ENCODE measurements around the gene FBXO47. TPM values are rescaled to one million over a fixed set of nuclear protein-coding genes. Genes with fewer than 3 reads are reported as not detected.
"Not testable (repeated sequence)": the region's sequence is repeated elsewhere in the genome, so short reads cannot be mapped to it uniquely, and the experiment has no call there.

The FBXO47 gene
- total RNA-seq, 4 donors from 2014 or later: 0.26 TPM; not detected in 3

GRCh38 chr17:38916771-38917170, 50.4 kb downstream of the FBXO47 start:
- peaks cover 42 to 71% (median 51%) of the 10 kb centered on the region in 4 donors for H3K4me1 ChIP-seq
- H3K27me3 ChIP-seq: no peaks in the 10 kb centered on the region
- H3K9me3 ChIP-seq: no peaks in the 10 kb centered on the region
- H3K27ac ChIP-seq (replicated peaks in 1 of 4): no peak overlapping the region
- no peak overlapping the region for H3K4me3 ChIP-seq
- intact Hi-C loops (cut with DNase I): no loop called here
- DNase-seq (ENCODE audit: extremely low spot score): peak; percentile 77
- peaks cover 32 to 73% (median 71%) of the 10 kb centered on the region in 4 donors for H3K36me3 ChIP-seq
- WGBS: 83% methylated on average over 8 of the region's 8 CpGs
- TF ChIP-seq EP300 (IDR thresholded peaks at IDR 0.05) (no peak), CTCF (IDR thresholded peaks at IDR 0.05) (no peak), POLR2AphosphoS5 (IDR thresholded peaks at IDR 0.05) (no peak), POLR2A (IDR thresholded peaks at IDR 0.05; ENCODE audit: low read depth) (no peak)

GRCh38 chr17:38915639-38915995, 51.6 kb downstream of the FBXO47 start:
- H3K4me3 ChIP-seq: no peak overlapping the region
- no peak for TF ChIP-seq POLR2A (IDR thresholded peaks at IDR 0.05; ENCODE audit: low read depth)
- TF ChIP-seq EP300 (IDR thresholded peaks at IDR 0.05): no peak
- no peak for TF ChIP-seq CTCF (IDR thresholded peaks at IDR 0.05)
- 82% methylated on average over 6 of the region's 7 CpGs for WGBS
- H3K27me3 ChIP-seq: no peaks in the 10 kb centered on the region
- intact Hi-C loops (cut with DNase I): no loop called here
- H3K36me3 ChIP-seq: peaks cover 32 to 81% (median 79%) of the 10 kb centered on the region in 4 donors
- no peaks in the 10 kb centered on the region for H3K9me3 ChIP-seq
- peaks cover 35 to 70% (median 48%) of the 10 kb centered on the region in 4 donors for H3K4me1 ChIP-seq
- DNase-seq (ENCODE audit: extremely low spot score): no peak
- H3K27ac ChIP-seq (replicated peaks in 1 of 4): no peak overlapping the region

GRCh38 chr17:38914741-38915638, 52.2 kb downstream of the FBXO47 start:
- peaks cover 32 to 78% (median 74%) of the 10 kb centered on the region in 4 donors for H3K36me3 ChIP-seq
- H3K9me3 ChIP-seq: no peaks in the 10 kb centered on the region
- peaks cover 28 to 63% (median 42%) of the 10 kb centered on the region in 4 donors for H3K4me1 ChIP-seq
- H3K27ac ChIP-seq (replicated peaks in 1 of 4): no peak overlapping the region
- intact Hi-C loops (cut with DNase I): no loop called here
- peak; percentile 87 for DNase-seq (ENCODE audit: extremely low spot score)
- no peak for TF ChIP-seq CTCF (IDR thresholded peaks at IDR 0.05)
- TF ChIP-seq POLR2A (IDR thresholded peaks at IDR 0.05; ENCODE audit: low read depth): no peak
- TF ChIP-seq POLR2AphosphoS5 (IDR thresholded peaks at IDR 0.05): no peak
- no peaks in the 10 kb centered on the region for H3K27me3 ChIP-seq
- WGBS: 79% methylated on average over 14 of the region's 20 CpGs
- H3K4me3 ChIP-seq: no peak overlapping the region

GRCh38 chr17:38912221-38912813, 54.9 kb downstream of the FBXO47 start:
- Histone ChIP-seq H3K4me3 (no peak overlapping the region), H3K4me1 (peaks cover 41 to 71% (median 55%) of the 10 kb centered on the region in 4 donors), H3K36me3 (peaks cover 19 to 58% (median 53%) of the 10 kb centered on the region in 4 donors), H3K9me3 (no peaks in the 10 kb centered on the region), H3K27me3 (no peaks in the 10 kb centered on the region), H3K27ac (replicated peaks in 1 of 4) (peak overlapping the region; percentile 28 to 69 (median 60))
- TF ChIP-seq POLR2A (IDR thresholded peaks at IDR 0.05; ENCODE audit: low read depth) (no peak), EP300 (IDR thresholded peaks at IDR 0.05) (no peak), POLR2AphosphoS5 (IDR thresholded peaks at IDR 0.05) (peak; percentile 61 to 66)
- intact Hi-C loops (cut with DNase I): no loop called here
- no peak for DNase-seq (ENCODE audit: extremely low spot score)
- 65% methylated on average over 13 of the region's 13 CpGs for whole genome bisulfite sequencing

GRCh38 chr17:38911731-38912081, 55.5 kb downstream of the FBXO47 start:
- H3K4me3 ChIP-seq; H3K27me3 ChIP-seq; DNase-seq (ENCODE audit: extremely low spot score); intact Hi-C loops (cut with DNase I); H3K9me3 ChIP-seq: not testable (repeated sequence)
- WGBS: 87% methylated on average over 8 of the region's 8 CpGs
- H3K27ac ChIP-seq (replicated peaks in 1 of 4): peak overlapping the region; percentile 15 to 69 (median 42)
- H3K36me3 ChIP-seq: peaks cover 19 to 52% (median 48%) of the 10 kb centered on the region in 4 donors
- peaks cover 47 to 77% (median 61%) of the 10 kb centered on the region in 4 donors for H3K4me1 ChIP-seq

Measured in esophagus muscularis mucosa (tissue), 4 donors.